CD4-positive, alpha-beta T cell treated with Interleukin-4 for 4 hours (primary cell): ENCODE results near the gene SNAI1.

Experiments
- DNase-seq: peaks from one replicate; pipeline ENCODE4 v3.0.0-alpha.2; 2020

SNAI1 gene

GRCh38 chr20:50038169-50038568 lies 55.4 kb downstream of the SNAI1 start:
- DNase-seq = no peak
